HG03439 (cell line): Measurements from ENCODE around the gene MAD2L1.

ENCODE experiments used
- ATAC-seq: cut with Tn5 transposase; IDR thresholded peaks from one replicate; pipeline ENCODE4 v1.9.1; 2021; ENCODE audit warnings: mild to moderate bottlenecking, moderate library complexity; ENCODE audit not compliant: unreplicated experiment

The MAD2L1 gene

GRCh38 chr4:120007191-120007871 lies 59.3 kb downstream of the MAD2L1 start:
- no peak for ATAC-seq
